ENCODE data around the gene TMA7. TPM values are rescaled to one million over a fixed set of nuclear protein-coding genes. Genes with fewer than 3 reads are reported as not detected.

TMA7 gene
- total and polyA plus RNA-seq, 12 donors, result 140 to 1,063 (median 196) TPM

DNA sequence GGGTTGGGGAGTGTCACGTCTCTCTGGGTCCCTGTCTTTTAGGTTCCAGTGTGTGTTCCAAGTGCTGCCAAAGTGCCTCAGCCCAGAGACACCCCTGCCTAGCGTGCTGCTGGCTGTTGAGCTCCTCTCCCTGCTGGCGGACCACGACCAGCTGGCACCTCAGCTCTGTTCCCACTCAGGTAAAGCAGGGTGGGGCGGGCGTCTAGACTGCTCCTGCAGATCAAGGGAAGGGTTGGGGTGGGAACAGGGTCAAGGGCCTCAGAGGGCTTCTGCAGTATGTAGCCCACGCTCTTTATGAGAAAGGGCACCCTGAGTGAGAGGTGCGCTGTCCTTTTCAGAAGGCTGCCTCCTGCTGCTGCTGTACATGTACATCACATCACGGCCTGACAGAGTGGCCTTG, 23.6 kb downstream of the TMA7 start:
- ATAC-seq, result no peak
- TF ChIP-seq, protein P1, sequence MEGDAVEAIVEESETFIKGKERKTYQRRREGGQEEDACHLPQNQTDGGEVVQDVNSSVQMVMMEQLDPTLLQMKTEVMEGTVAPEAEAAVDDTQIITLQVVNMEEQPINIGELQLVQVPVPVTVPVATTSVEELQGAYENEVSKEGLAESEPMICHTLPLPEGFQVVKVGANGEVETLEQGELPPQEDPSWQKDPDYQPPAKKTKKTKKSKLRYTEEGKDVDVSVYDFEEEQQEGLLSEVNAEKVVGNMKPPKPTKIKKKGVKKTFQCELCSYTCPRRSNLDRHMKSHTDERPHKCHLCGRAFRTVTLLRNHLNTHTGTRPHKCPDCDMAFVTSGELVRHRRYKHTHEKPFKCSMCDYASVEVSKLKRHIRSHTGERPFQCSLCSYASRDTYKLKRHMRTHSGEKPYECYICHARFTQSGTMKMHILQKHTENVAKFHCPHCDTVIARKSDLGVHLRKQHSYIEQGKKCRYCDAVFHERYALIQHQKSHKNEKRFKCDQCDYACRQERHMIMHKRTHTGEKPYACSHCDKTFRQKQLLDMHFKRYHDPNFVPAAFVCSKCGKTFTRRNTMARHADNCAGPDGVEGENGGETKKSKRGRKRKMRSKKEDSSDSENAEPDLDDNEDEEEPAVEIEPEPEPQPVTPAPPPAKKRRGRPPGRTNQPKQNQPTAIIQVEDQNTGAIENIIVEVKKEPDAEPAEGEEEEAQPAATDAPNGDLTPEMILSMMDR (IDR thresholded peaks at IDR 0.05), result no peak
- WGBS, 2 donors, result 82 to 95% methylated on average over 9 of the region's 9 CpGs
- Histone ChIP-seq H3K4me3 (no peak overlapping the region), H3K27ac (peak overlapping the region in 2 of 10 donors; percentile 96), H3K36me3 (peaks cover 0 to 70% (median 18%) of the 10 kb centered on the region in 9 donors), H3K4me1 (peaks cover 19 to 44% (median 37%) of the 10 kb centered on the region in 9 donors), H3K27me3 (no peaks in the 10 kb centered on the region), H3K9me3 (no peaks in the 10 kb centered on the region)
- intact Hi-C loops (cut with DNase I), result loop anchor here in 7 of 10 donors (2.0 to 10.0 kb wide), 7 partner anchors 41 to 221 kb away; partner anchors contain the start of genes NCKIPSD (in 1 of the 7), SHISA5 (in 1 of the 7) and SLC26A6 (in 1 of the 7)
- DNase-seq, result no peak

DNA sequence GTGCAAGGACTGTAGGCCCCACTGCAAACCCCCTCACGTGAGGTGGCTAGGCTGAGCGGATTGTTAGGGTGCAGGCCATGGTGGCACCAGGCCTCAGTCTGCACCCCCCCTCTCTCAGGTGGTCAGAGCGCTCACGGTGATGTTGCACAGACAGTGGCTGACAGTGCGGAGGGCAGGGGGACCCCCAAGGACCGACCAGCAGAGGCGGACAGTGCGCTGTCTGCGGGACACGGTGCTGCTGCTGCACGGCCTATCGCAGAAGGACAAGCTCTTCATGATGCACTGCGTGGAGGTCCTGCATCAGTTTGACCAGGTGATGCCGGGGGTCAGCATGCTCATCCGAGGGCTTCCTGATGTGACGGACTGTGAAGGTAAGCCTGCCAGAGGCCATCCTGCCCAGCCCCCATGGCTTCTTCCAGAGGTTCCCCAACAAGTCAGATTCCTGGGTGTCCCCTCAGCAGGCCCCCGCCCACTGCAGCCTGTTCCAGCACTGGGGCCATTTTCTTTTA, 24.7 kb downstream of the TMA7 start:
- peaks cover 19 to 55% (median 47%) of the 10 kb centered on the region in 9 donors for H3K4me1 ChIP-seq
- 94% methylated on average over 17 of the region's 17 CpGs for WGBS, 2 donors
- intact Hi-C loops (cut with DNase I), result loop anchor here (1.0 to 10.0 kb wide), 13 partner anchors 38 to 220 kb away; partner anchors contain the start of genes SHISA5 (in 3 of the 10), COL7A1 (in 1 of the 10), NCKIPSD (in 1 of the 10) and SLC26A6 (in 1 of the 10)
- DNase-seq (peak in 1 of 2 donors; percentile 19), ATAC-seq (no peak)
- H3K4me3 ChIP-seq, result peak overlapping the region in 3 of 10 donors; percentile 63 to 70 (median 69)
- H3K27me3 ChIP-seq, result no peaks in the 10 kb centered on the region
- H3K9me3 ChIP-seq, result no peaks in the 10 kb centered on the region
- H3K27ac ChIP-seq, result peak overlapping the region; percentile 89 to 99 (median 98)
- TF ChIP-seq, protein P1 (IDR thresholded peaks at IDR 0.05), result no peak
- peaks cover 0 to 70% (median 15%) of the 10 kb centered on the region in 9 donors for H3K36me3 ChIP-seq

DNA sequence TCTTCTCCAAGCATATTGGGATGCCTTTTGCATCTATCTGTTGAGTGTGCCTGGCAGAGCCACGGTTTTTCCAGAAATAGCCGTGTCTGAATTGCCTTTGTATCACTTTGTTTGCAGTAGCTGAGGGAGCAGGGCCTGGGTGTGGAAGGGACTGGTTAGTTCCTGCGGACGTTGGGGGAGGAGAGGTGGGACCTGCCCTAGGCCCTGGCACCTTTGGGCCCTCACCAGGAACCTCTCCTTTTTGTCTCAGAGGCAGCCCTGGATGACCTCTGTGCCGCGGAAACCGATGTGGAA, 25.1 kb downstream of the TMA7 start:
- Histone ChIP-seq H3K27me3 (no peaks in the 10 kb centered on the region), H3K4me3 (peak overlapping the region in 3 of 10 donors; percentile 63 to 70 (median 69)), H3K9me3 (no peaks in the 10 kb centered on the region), H3K4me1 (peaks cover 20 to 59% (median 52%) of the 10 kb centered on the region in 9 donors), H3K27ac (peak overlapping the region; percentile 89 to 99 (median 98)), H3K36me3 (peaks cover 0 to 70% (median 13%) of the 10 kb centered on the region in 9 donors)
- ATAC-seq, result peak in 1 of 8 donors; percentile 7
- 9 to 12% methylated on average over 7 of the region's 7 CpGs for WGBS, 2 donors
- intact Hi-C loops (cut with DNase I), result loop anchor here (1.0 to 10.0 kb wide), 11 partner anchors 37 to 220 kb away; partner anchors contain the start of genes SHISA5 (in 3 of the 10), COL7A1 (in 1 of the 10), NCKIPSD (in 1 of the 10) and SLC26A6 (in 1 of the 10)
- DNase-seq, result no peak
- TF ChIP-seq, protein P1 (IDR thresholded peaks at IDR 0.05), result no peak

DNA sequence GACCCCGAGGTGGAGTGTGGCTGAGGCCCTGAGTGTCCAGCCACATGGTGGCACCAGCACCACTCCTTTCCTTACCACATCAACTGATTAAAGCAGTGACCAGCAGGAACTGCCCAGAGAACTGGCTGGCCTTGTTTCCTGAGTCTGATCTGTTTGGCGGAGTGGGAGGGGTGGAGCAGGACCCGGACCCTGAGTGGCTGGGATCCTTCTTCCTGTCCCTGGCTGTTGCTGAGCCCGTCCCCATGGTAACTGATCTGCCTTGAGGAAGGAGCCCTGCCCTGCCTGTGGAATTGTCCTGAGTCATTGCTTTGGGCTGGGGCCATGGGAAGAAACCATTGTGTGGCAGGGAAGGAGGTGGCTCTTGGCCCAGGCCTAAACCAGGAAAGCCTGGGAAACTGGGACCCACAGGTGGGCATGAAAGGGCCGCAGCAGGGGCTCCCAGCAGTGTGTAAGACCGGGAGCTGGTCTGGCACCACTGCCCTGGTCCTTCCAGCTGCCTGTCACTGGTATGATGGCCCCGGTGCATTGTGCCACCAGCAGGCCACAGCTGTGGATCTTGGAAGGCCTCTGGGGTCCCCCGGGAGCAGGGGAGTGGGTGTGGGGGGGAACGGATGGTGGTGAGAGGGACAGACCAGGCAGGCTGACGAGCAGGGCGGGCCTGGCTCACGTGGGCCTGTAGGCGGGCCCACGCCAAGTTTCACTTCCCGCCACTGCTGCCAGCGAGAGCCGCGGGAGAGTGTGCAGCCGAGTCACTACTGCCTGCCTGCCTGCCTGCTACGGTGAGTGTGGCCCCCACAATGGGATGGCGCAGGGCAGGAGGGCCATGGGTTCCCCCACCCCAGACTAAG, 25.7 kb downstream of the TMA7 start:
- H3K4me3 ChIP-seq, result peak overlapping the region; percentile 34 to 72 (median 65)
- TF ChIP-seq, protein P1 (IDR thresholded peaks at IDR 0.05), result peak; percentile 56 to 92 (median 73)
- no peaks in the 10 kb centered on the region for H3K27me3 ChIP-seq
- peak overlapping the region; percentile 89 to 99 (median 98) for H3K27ac ChIP-seq
- intact Hi-C loops (cut with DNase I), result loop anchor here (1.0 to 10.0 kb wide), 12 partner anchors 37 to 219 kb away; partner anchors contain the start of genes SHISA5 (in 4 of the 10), COL7A1 (in 1 of the 10), NCKIPSD (in 1 of the 10) and SLC26A6 (in 1 of the 10)
- no peaks in the 10 kb centered on the region for H3K9me3 ChIP-seq
- peak; percentile 93 to 99 for DNase-seq
- peaks cover 22 to 65% (median 57%) of the 10 kb centered on the region in 9 donors for H3K4me1 ChIP-seq
- H3K36me3 ChIP-seq, result peaks cover 0 to 70% (median 7%) of the 10 kb centered on the region in 9 donors
- peak; percentile 92 to 96 (median 94) for ATAC-seq
- WGBS, 2 donors, result 18 to 22% methylated on average over 21 of the region's 21 CpGs

All from heart right ventricle (tissue), 16 donors.